Nephron progenitor cell (in vitro differentiated cells): Measurements from ENCODE around the gene PCDH9.
A peak's percentile ranks its signal among the peaks of the same experiment; 100 is the strongest.

Source experiments
- DNase-seq: peaks from one replicate; pipeline ENCODE4 v3.0.0; 2021
- H3K27ac Mint-ChIP-seq: 2 replicates; pipeline ENCODE4 v1.8.0; 2021; ENCODE audit warnings: mild to moderate bottlenecking, moderate library complexity, mixed read lengths
- H3K27me3 Mint-ChIP-seq: 2 replicates; pipeline ENCODE4 v1.8.0; 2021; ENCODE audit warnings: mild to moderate bottlenecking, low read depth, mixed read lengths; ENCODE audit not compliant: poor library complexity
- H3K36me3 Mint-ChIP-seq: 2 replicates; pipeline ENCODE4 v1.8.0; 2021; ENCODE audit warnings: low read depth, mixed read lengths
- H3K4me1 Mint-ChIP-seq: 2 replicates; pipeline ENCODE4 v1.8.0; 2021; ENCODE audit warnings: mixed read lengths
- H3K4me3 Mint-ChIP-seq: 2 replicates; pipeline ENCODE4 v1.8.0; 2021; ENCODE audit warnings: mild to moderate bottlenecking, moderate library complexity, mixed read lengths
- H3K9me3 Mint-ChIP-seq: 2 replicates; pipeline ENCODE4 v1.8.0; 2021; ENCODE audit warnings: mild to moderate bottlenecking, moderate library complexity, mixed read lengths
- TF ChIP-seq, protein P1 (sequence below): fragments of 200-600 bp; sonication (generic); IDR thresholded peaks from 2 replicates; pipeline ENCODE4 v1.5.0; 2021; ENCODE audit warnings: antibody characterized with exemption

Gene PCDH9

GRCh38 chr13:67152085-67152484 is 78.1 kb downstream of the PCDH9 start:
- H3K27ac Mint-ChIP-seq = no peak overlapping the region
- peaks cover 12% of the 10 kb centered on the region for H3K4me1 Mint-ChIP-seq
- H3K9me3 Mint-ChIP-seq = no peaks in the 10 kb centered on the region
- no peak for DNase-seq
- TF ChIP-seq, protein P1, sequence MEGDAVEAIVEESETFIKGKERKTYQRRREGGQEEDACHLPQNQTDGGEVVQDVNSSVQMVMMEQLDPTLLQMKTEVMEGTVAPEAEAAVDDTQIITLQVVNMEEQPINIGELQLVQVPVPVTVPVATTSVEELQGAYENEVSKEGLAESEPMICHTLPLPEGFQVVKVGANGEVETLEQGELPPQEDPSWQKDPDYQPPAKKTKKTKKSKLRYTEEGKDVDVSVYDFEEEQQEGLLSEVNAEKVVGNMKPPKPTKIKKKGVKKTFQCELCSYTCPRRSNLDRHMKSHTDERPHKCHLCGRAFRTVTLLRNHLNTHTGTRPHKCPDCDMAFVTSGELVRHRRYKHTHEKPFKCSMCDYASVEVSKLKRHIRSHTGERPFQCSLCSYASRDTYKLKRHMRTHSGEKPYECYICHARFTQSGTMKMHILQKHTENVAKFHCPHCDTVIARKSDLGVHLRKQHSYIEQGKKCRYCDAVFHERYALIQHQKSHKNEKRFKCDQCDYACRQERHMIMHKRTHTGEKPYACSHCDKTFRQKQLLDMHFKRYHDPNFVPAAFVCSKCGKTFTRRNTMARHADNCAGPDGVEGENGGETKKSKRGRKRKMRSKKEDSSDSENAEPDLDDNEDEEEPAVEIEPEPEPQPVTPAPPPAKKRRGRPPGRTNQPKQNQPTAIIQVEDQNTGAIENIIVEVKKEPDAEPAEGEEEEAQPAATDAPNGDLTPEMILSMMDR = no peak
- H3K27me3 Mint-ChIP-seq = no peaks in the 10 kb centered on the region
- no peak overlapping the region for H3K4me3 Mint-ChIP-seq
- H3K36me3 Mint-ChIP-seq = no peaks in the 10 kb centered on the region

GRCh38 chr13:67151652-67152051 is 78.5 kb downstream of the PCDH9 start:
- Mint-ChIP-seq H3K36me3 (no peaks in the 10 kb centered on the region), H3K4me1 (peaks cover 16% of the 10 kb centered on the region)

GRCh38 chr13:67150608-67151007 is 79.5 kb downstream of the PCDH9 start:
- H3K36me3 Mint-ChIP-seq = no peaks in the 10 kb centered on the region
- no peak for DNase-seq
- H3K4me1 Mint-ChIP-seq = peaks cover 21% of the 10 kb centered on the region
- no peak overlapping the region for H3K27ac Mint-ChIP-seq
- no peak overlapping the region for H3K4me3 Mint-ChIP-seq
- H3K9me3 Mint-ChIP-seq = no peaks in the 10 kb centered on the region
- TF ChIP-seq, protein P1 = no peak
- no peaks in the 10 kb centered on the region for H3K27me3 Mint-ChIP-seq

More at GRCh38 chr13:67151652-67152051, 78.5 kb downstream of the PCDH9 start:
- no peak for DNase-seq
- Mint-ChIP-seq H3K27me3 (no peaks in the 10 kb centered on the region), H3K27ac (no peak overlapping the region), H3K4me3 (no peak overlapping the region), H3K9me3 (no peaks in the 10 kb centered on the region)
- TF ChIP-seq, protein P1 = no peak

DNA sequence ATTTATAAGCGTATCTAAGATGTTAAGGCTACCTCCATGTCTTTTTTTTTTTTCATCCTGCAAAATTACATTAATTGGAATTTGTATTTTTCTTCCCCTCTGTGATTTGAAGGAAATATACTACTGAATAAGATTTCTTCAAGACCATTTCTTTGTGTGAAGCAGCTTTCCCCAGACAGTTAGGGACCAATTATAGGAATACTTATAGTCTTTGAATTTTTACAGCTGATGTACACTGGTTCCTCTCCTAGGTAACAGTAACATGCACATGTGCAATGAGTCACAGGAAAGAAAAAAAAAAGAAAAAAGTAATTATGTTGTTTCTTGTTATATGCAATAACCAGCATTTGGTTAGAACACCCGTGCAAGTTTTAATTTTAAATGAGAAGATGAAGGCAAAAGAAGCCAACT is 82.0 kb downstream of the PCDH9 start:
- DNase-seq = no peak
- Mint-ChIP-seq H3K27ac (peak overlapping the region; percentile 17), H3K4me1 (peaks cover 21% of the 10 kb centered on the region), H3K27me3 (peaks cover 4% of the 10 kb centered on the region), H3K9me3 (no peaks in the 10 kb centered on the region), H3K36me3 (no peaks in the 10 kb centered on the region), H3K4me3 (no peak overlapping the region)
- TF ChIP-seq, protein P1 = no peak

- peak overlapping the region; percentile 54 for H3K27ac Mint-ChIP-seq
- peaks cover 21% of the 10 kb centered on the region for H3K4me1 Mint-ChIP-seq
- H3K4me3 Mint-ChIP-seq = no peak overlapping the region
- H3K9me3 Mint-ChIP-seq = no peaks in the 10 kb centered on the region
- DNase-seq = no peak
- TF ChIP-seq, protein P1 = no peak
- no peaks in the 10 kb centered on the region for H3K36me3 Mint-ChIP-seq
- H3K27me3 Mint-ChIP-seq = peaks cover 4% of the 10 kb centered on the region
Measured at GRCh38 chr13:67147342-67148133, 82.6 kb downstream of the PCDH9 start.
